Tongue (tissue), 2 donors: ENCODE data around the gene PLOD3. TPM values are rescaled to one million over a fixed set of nuclear protein-coding genes. Genes with fewer than 3 reads are reported as not detected.
"Not testable (repeated sequence)": the region's sequence is repeated elsewhere in the genome, so short reads cannot be mapped to it uniquely, and the experiment has no call there.

ENCODE experiments used
- DNase-seq: peaks from one replicate; pipeline ENCODE4 v3.0.0-alpha.2; 2015
- total RNA-seq: library from RNA; depleted of rRNA; stranded (reverse); fragments of >200 nt; gene quantifications from one replicate; pipeline ENCODE4 v1.2.3, GENCODE V29; 2014

The PLOD3 gene
- total RNA-seq, 1 donor from 2014 or later: 32.1 TPM

DNA sequence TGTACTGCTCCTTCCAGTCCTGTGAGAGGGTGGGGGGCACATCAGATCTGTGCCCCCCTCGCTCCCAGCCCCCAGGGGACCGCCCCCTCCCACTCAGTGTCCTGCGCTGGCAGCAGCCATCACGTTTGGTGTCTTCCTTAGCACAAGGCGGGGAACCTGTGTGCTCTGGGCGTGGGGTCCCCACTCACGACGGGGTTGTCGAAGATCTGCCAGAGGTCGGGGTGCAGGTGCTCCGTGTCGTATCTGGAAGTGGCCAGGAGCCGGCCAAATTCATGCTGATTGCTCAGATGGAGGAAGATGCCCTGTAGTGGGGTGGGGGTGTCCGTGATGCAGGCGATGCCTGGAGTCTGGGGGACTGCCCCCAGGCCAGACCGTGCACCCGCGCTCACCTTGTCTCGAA is 7.2 kb downstream of the PLOD3 start:
- no peak for DNase-seq

DNA sequence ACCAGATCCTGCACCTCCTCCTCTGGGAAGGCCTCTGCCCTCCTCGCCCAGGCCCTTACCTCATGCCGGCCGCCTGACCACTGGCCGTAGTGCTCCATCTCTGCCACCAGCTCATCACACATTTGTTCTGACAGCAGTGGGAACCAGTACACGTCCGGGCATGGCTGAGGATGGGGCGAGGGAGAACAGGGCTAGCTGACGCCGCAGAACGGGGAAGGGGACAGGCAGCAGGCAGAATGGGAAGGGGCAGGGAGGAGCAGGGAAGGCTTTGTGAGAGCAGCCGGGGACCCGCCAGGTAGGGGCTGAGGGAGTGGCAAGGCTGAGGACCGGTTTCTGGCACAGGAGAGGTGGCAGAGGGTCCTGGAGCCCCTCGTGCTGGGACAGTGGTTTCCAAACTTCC is 8.6 kb downstream of the PLOD3 start:
- DNase-seq: no peak

DNA sequence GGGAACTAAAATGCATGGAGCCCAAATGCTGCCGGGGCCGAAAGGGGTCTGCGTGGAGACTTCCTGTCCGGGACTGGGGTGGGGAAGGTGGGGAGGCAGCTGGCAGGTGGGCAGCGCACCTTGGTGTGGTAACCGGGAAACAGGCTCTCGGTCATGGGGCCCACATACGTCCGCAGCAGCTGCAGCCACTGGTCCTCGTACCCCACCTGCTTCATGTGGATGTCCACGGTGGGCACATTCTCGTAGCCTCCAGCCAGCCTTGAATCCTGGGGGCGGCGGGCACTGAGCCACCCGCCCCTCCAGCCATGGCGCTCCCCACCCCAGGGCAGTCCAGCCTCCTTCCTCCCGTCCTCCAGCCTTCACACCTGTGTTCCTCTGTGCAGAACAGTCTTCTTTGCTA is 9.9 kb downstream of the PLOD3 start:
- no peak for DNase-seq

DNA sequence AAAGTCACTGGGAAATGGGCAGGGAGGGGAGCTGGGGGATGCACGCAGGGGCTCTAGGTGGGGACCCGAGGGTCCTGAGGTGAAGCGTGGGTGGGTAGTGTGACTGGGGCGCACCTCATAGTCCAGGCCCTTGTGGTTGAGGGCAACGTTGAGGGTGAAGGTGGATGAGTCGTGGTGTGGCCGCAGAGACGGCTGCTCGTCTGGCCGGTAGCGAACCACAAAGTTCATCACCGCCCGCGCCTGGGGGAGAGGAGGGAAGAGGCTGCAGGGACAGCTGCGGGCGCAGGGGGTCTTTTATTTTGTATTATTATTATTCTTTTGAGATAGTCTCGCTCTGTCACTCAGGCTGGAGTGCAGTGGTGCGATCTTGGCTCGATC is 10.7 kb downstream of the PLOD3 start:
- no peak for DNase-seq

DNA sequence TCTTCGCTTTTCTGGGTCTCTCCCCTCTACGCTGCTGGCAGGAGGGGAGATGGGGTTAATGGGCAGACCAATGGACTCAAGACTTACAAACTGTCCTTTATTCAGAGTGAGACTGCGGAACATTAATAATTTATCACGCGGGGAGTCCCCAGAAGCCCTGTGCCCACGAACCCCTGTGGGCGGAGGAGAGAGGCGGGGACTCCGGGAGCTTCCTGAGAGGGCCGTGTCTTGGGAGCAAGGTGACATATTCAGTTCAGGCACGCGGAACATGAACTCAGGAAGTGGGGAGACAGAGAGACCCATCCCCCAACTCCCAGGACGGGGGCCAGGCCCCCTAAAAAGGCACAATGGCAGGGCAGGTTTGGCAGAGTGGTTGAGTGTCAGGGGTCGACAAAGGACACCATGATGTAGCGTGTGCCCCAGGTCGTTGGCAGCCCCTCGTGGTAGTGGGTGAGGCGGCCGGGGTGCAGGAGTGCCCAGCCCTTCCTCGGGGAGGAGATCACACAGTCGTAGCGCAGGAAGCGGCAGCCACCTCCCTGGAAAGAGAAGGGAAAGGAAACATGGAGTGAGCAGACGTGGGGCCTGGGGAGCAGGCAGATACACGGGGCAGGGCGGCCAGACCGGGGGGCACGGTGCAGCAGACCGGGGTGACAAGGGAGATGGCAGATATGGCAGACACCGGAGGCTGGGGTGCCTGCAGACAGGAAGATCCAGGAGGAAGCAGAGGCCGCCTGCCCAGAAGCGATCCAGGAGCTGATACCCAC is 11.3 kb downstream of the PLOD3 start:
- DNase-seq: no peak

DNA sequence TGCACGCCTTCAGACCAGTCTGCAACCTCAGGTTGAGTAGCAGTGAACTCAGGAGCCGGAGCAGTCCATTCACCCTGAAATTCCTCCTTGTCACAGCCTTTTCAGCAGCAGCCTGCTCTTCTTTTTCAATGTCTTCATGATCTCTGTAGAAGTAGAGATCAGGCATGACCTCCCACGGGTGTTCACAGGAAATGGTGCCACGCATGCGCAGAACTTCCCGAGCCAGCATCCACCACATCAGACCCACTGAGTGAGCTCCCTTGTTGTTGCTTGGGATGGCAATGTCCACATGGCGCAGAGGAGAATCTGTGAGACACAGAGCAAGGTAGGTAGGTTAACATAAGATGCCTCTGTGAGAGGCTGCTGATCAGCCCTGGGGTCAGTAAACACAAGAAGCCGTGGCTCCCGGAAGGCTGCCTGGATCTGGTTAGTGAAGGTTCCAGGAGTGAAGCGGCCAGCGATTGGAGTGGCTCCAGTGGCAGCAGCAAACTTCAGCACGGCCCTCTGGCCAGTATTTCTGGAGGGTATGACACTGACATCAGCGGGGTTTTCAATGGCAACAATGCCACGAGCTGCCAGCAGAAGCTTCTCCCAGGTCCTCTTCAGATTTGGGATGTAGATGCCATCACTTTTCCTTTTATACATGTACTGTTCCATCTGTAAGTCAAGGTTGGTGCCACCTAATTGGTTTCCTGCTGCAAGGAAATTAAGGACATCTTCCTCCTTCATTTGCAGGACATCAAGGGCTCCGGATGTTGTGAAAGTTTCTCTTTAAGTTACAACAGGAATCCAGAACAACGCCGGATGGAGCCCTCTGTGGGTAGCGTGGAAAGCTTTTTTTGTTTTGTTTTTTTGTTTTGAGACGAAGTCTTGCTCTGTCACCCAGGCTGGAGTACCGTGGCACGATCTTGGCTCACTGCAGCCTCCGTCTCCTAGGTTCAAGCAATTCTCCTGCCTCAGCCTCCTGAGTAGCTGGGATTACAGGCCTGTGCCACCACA is 13.3 kb downstream of the PLOD3 start:
- not testable (repeated sequence) for DNase-seq

DNA sequence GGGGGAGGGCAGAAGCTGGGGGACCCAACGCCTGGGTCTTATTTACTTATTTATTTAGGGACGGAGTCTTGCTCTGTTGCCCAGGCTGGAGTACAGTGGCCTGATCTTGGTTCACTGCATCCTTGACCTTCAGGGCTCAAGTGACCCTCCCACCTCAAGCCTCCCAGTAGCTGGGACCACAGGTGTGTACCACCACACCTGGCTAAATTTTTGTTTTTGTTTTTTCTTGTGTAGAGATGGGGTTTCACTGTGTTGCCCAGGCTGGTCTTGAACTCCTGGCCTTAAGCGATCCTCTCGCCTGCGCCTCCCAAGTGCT is 14.8 kb downstream of the PLOD3 start:
- no peak for DNase-seq

DNA sequence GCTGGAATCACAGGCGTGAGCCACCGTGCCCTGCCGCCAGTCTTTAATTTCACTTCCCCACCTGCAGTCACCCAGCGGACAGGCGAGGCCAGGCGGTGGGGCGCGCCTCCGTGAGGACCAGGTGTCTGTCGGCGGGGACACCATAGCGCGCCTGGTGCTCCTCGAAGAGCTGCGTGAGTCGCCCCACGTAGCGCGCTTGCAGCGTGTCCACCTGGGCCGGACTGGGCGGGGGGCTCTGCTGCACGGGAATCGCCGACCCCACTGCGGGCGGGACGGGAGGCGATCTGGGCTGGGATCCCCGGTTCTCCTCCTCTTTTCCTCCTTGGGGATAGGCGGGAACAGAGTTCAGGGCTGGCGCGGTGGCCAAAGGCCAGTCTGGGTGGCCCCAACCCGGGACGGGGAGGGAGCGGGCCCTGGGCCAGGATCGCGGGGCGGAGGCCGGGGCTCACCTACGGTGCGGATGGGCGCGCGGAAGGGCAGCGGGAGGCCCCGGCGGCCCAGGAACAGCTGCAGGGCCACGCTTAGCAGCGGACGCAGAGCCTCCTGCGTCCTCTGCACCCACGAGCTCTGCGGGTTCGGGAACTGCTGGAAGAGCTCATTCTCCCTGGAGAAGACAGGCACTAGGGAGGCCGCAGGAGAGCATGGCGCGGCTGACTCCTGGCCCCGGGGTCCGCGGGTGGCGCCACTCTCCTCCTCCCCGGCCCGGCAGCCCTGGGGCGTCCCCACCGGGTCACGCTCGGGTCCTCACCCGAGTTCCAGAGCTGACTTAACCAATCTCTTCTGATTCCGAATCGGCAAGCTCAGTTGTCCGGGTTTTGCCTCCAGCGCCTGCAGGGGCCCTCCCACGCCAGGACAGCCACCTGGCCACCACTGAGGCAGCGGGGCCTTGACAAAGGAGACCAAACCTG is 15.4 kb downstream of the PLOD3 start:
- DNase-seq: no peak

DNA sequence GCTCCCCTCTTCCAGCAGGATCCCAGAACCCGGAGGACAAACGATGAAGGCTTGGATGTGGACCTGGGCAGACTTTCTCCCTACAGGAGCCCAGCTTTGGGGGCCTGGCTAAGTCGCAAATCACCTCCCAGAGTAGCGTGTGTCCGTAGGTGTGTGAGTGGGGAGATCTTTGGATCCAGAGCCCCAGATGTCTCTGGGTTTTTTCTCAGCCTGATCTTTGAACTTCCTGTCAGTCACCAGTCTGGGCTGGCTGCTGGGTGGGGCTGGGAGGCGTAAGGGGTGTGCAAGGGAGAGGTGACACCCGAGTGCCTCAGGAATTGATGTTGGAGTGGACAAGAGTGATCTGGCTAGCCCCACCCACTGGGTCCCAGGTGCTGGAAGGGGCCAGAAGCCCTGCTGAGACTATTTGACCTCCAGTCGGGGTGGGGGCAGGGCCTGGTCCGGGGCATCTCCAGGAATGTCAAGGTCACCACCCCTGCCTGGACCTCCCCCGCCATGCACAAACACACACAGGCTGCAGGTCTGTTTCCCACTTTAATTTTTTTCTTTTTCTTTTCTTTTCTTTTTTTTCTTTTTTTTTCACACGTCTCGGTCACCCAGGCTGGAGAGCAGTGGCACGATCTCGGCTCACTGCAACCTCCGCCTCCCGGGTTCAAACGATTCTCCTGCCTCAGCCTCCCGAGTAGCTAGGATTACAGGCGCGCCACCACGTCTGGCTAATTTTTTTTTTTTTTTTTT is 16.4 kb downstream of the PLOD3 start, which contains the start of gene MOGAT3:
MOGAT3 (minus strand) TSS at position 175 of the 738 bp plus-strand sequence. CDS start 182 bp downstream, outside the sequence.
- DNase-seq: no peak

DNA sequence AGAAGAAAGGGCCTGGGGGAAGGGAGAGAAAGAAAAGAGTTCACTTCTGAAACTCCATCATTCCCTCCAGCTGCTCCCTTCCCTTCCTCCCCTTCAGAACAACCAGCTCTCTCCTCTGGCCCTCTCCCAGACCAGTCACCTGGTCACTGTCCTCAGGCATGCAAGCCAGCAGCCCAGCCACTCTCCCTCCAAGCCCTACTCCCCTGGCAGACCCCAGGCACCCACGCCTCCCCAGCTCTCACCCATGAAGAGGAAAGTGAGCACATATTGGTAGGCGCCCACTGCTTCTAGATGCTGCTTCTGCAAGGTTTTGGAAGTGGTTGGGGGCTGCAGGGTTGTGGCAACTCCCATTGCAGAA is 16.9 kb downstream of the PLOD3 start:
- no peak for DNase-seq

DNA sequence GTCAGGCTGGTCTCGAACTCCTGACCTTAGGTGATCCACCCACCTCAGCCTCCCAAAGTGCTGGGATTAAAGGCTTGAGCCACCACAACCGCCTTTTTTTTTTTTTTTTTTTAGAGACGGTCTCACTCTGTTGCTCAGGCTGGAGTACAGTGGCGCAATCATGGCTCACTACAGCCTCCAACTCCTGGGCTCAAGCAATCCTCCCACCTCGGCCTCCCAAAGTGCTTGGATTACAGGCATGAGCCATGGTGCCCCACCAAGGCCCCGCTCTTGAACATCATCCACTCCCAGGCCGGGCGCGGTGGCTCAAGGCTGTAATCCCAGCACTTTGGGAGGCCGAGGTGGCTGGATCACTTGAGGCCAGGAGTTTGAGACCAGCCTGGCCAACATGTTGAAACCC is 17.9 kb downstream of the PLOD3 start:
- DNase-seq: not testable (repeated sequence)

DNA sequence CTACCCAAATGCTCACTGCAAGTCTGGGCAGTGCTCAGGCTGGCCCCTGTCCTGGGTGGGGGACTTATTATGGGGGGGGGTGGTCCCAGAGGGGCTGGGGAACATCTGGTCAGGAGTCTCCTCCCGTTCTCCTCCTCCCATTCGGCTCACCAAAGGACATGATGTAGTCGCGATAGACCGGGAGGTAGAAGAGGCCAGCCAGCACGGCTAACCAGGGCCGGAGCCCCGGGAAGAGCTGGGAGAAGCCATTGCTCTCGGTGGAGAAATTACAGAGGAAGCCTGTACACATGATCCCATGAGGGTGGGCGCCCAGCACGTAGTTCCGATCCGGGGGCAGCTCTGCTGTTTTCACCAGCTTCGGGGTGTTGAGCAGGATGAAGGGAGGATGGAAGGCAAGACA is 18.9 kb downstream of the PLOD3 start:
- DNase-seq: no peak

DNA sequence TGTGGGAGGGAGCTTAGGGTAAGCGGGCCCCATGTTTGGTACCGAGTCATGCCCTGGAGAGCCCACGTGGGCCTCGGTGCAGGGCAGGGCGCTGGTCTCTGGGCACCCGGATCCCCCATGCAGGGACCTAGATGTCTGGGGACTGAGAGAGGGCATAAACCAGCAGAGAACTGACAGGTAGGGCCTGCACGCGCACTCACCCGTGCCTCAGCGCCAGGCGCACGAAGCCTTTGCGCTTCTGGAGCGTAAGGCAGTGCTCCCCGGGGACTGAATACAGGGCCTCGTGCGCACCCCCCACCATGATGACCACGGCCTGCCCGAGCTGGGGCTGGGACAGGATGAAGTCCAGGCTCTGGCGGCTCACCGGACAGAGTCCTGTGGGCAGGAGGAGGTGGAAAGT is 19.4 kb downstream of the PLOD3 start:
- no peak for DNase-seq

DNA sequence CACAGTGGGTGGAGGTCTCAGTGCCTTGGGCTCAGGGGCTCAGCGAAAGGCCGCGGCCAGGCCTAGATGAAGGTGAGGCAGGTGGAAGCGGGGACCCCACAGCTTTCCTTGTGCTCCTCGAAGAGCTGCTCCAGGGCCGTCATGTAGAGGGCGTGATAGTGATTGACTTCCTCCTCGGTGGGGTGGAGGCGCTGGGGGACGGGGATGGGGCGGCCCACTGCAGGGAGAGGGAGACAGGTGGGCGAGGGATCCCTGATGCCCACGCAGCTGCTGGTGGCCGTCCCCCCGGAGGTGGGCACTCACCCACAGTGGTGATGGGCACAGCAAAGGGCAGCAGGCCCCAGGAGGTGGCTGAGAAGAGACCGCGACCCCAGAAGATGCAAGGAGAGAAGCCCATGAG is 21.5 kb downstream of the PLOD3 start:
- no peak for DNase-seq

DNA sequence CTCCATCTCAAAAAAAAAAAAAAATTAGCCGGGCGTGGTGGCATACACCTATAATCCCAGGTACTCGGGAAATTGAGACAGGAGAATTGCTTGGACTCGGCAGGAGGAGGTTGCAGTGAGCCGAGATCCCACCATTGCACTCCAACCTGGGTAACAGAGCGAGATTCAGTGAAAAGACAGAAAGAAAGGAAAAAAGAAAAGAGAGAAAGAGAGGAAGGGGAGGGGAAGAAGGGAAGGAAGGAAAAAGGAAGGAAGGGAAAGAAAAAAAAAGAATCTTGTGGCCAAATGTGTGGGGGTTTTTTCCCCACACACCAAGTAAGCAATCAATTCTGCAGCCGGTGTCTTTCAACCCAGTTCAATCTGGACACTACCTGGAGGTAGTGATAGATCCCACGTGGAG is 28.3 kb downstream of the PLOD3 start:
- no peak for DNase-seq

DNA sequence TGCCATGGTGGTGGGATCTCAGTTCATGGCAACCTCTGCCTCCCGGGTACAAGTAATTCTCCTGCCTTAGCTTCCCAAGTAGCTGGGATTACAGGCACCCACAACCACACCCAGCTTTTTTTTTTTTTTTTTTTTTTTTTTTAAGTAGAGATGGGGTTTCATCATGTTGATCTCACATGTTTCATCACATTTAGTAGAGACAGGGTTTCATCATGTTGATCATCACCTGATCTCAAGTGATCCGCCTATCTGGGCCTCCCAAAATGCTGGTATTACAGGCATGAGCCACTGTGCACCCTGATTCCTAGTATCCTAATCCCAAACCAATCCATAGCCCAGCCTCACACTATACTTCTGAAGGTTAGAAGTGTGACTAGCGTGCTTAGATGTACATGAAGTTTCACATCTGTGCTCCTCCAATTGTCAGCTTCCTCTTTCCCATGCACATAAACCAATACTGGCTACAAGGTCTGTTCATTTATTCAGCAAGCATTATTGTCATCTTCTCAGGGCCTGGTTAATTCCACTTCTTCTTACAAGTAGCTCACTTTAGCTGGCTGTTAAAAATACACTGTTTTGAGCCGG is 30.4 kb downstream of the PLOD3 start:
- no peak for DNase-seq

DNA sequence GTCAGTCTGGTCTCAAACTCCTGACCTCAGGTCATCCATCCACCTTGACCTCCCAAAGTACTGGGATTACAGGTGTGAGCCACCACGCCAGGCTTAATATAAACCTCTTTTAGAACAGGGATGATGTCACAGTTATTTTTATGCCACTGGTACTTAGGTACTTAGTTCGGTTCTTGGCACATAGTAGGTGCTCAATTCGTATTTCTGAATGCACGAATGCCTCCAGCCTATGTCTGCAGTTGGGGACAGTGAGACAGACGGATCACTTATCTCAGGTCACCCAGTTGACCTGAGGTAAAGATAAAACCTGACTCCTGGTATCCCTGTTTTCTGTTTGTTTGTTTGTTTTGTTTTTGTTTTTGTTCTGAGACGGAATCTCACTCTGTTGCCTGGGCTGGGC is 31.2 kb downstream of the PLOD3 start:
- no peak for DNase-seq

DNA sequence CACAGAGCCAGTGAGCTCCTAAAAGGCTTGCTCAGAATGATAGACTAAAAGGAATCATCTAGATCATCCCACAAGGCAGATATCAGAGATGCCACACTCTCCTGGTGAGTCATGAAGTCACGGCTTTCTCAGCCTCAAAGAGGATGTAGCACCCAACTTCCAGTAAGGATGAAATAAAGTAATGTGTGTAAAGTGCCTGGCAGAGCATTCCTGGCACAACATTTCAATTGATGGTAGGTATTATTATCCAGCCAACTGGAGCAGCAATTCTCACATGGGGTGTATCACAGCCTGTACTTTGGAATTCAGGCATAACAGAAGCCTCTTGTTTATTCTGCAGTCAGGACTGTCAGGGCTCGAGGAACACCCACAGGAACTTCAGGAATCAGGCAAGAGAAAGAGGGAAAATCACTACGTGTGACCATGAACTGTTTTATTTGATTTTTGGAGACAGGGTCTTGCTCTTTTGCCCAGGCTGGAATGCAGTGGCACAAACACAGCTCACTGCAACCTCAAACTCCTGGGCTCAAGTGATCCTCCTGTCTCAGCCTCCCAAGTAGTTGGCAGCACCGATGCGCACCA is 32.0 kb downstream of the PLOD3 start:
- DNase-seq: no peak

DNA sequence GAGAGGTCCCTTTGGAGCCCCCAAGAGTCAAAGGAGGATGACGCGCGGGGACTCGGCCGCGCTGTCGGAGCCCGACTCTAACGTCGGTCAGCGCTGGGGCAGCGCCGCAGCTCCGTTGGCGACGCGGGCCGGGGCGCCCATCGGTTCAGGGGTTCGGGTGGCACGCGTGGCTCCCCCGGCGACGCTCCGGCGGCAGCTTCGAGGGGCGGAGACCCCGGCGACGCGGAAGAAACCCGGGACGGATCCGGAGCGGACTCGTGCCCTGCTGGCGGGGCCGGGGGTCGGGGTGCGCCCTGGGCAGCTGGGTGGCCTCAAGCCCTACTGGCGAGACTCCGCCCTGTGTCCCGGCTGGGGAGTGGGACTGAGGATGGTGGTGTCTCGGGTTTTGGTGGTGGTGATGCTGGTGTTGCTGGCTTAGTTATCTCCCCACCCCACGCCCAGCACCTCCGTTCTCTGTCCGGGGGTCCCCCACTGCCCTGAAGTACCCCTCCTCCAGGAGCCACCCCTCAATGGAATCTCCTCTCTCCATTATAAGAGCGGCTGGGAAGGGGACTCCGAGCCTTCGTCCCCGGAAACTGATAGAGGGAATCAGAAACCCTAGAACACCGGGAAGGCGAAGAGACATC is 37.1 kb downstream of the PLOD3 start, which contains the start of gene NAT16:
NAT16 (minus strand) TSS at position 164 of the 626 bp plus-strand sequence. CDS start 5,486 bp downstream, outside the sequence.
- no peak for DNase-seq

DNA sequence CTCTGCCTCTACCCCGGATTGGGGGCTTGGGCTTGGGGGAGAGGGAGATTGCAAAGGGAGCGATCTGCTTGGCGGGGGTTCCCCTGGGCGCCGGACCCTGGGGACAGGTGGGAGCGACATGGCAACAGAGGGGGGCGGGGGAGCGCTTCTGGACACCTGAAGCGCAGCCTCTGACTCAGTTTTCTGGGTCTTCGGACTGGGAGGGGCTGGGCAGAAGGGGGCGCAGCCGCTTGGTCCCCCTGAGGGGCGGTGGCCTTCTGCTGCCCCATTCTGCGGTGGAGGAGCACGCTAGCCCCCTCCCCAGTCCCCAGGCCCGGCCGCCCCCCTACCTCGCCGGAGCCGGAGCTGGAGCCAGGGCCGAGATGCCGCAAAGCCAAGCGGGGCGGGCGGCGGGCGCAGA is 37.7 kb downstream of the PLOD3 start:
- DNase-seq: no peak
